Esophagus muscularis mucosa (tissue), 4 donors: ENCODE results near the gene RCE1. TPM values are rescaled to one million over a fixed set of nuclear protein-coding genes. Genes with fewer than 3 reads are reported as not detected.
"Not testable (repeated sequence)": the region's sequence is repeated elsewhere in the genome, so short reads cannot be mapped to it uniquely, and the experiment has no call there.

Experiments used
- DNase-seq: peaks from one replicate; pipeline ENCODE4 v3.0.0-alpha.2; 2017; ENCODE audit errors: extremely low spot score
- H3K27ac ChIP-seq, 4 donors: fragments of 200-600 bp; sonication (generic); replicated peaks in 1 of 4; 1 replicate in 3 of 4; 2 replicates in 1 of 4; pipeline ENCODE4 v1.5.1; 2016 to 2019; ENCODE audit warnings: mild to moderate bottlenecking in 1 of 4
- H3K27me3 ChIP-seq, 4 donors: fragments of 200-600 bp; sonication (generic); one replicate each; pipeline versions ENCODE4 v1.5.1 to v1.6.0; 2016 to 2019
- H3K36me3 ChIP-seq, 4 donors: fragments of 200-600 bp; sonication (generic); one replicate each; pipeline ENCODE4 v1.5.1; 2016 to 2019
- H3K4me1 ChIP-seq, 4 donors: fragments of 200-600 bp; sonication (generic); one replicate each; pipeline ENCODE4 v1.5.1; 2016 to 2019
- H3K4me3 ChIP-seq, 4 donors: fragments of 200-600 bp; sonication (generic); 1 replicate in 2 of 4; 2 replicates in 2 of 4; pipeline ENCODE4 v1.5.1; 2016 to 2019; ENCODE audit warnings: mild to moderate bottlenecking in 4 of 4, moderate library complexity in 1 of 4
- H3K9me3 ChIP-seq, 4 donors: fragments of 200-600 bp; sonication (generic); 1 replicate in 3 of 4; 2 replicates in 1 of 4; pipeline ENCODE4 v1.5.1; 2016 to 2019
- CTCF ChIP-seq, 3 experiments: fragments of 200-600 bp in 2 of 3; fragments of 450-650 bp in 1 of 3; sonication (generic) in 2 of 3; IDR thresholded peaks; one replicate each; pipeline ENCODE4 v1.5.1; 2017 to 2019; ENCODE audit warnings: antibody characterized with exemption in 3 of 3, mild to moderate bottlenecking in 2 of 3, moderate library complexity in 1 of 3
- EP300 ChIP-seq: sonication (generic); formaldehyde crosslinking; IDR thresholded peaks from one replicate; pipeline ENCODE4 v1.6.1; 2017; ENCODE audit warnings: antibody characterized with exemption
- POLR2A ChIP-seq: fragments of 450-650 bp; IDR thresholded peaks from one replicate; pipeline ENCODE4 v1.6.1; 2017; ENCODE audit warnings: antibody characterized with exemption, moderate library complexity, mild to moderate bottlenecking, low read depth
- POLR2AphosphoS5 ChIP-seq, 2 donors: sonication (generic); formaldehyde crosslinking; IDR thresholded peaks; one replicate each; pipeline ENCODE4 v1.6.1; 2017; ENCODE audit warnings: antibody characterized with exemption in 2 of 2
- WGBS: methylation state at CpG from one replicate; pipeline ENCODE4 v1.1.5; 2018; 5-methylcytosine and 5-hydroxymethylcytosine counted together
- intact Hi-C: fragments of 100-400 bp; cut with DNase I; formaldehyde crosslinking; loops from one replicate; pipeline ENCODE4 v1.15.1; 2023
- total RNA-seq, 4 donors: library from RNA; depleted of rRNA; stranded (reverse); fragments of >200 nt; gene quantifications; one replicate each; pipeline versions ENCODE4 v1.1.0 to v1.2.1, GENCODE V29; 2016

RCE1 gene
- total RNA-seq, 4 donors from 2014 or later = 8.7 to 18.2 (median 13.0) TPM

- WGBS = 91% methylated on average over 4 of the region's 4 CpGs
- no peaks in the 10 kb centered on the region for H3K9me3 ChIP-seq
- TF ChIP-seq EP300 (no peak), CTCF (IDR thresholded peaks at IDR 0.05) (no peak), POLR2A (no peak), POLR2AphosphoS5 (IDR thresholded peaks at IDR 0.05) (no peak)
- DNase-seq = no peak
- no peaks in the 10 kb centered on the region for H3K4me1 ChIP-seq
- H3K27ac ChIP-seq = no peak overlapping the region
- peaks cover 0 to 6% (median 2%) of the 10 kb centered on the region in 4 donors for H3K36me3 ChIP-seq
- H3K27me3 ChIP-seq = no peaks in the 10 kb centered on the region
- H3K4me3 ChIP-seq = no peak overlapping the region
- intact Hi-C loops = no loop called here
Observed at GRCh38 chr11:66823700-66824099, 19.5 kb upstream of the RCE1 start.

- H3K4me3 ChIP-seq, H3K27me3 ChIP-seq, DNase-seq, H3K27ac ChIP-seq, H3K9me3 ChIP-seq, H3K4me1 ChIP-seq, intact Hi-C loops: not testable (repeated sequence)
- WGBS = 97% methylated on average over 3 of the region's 4 CpGs
- H3K36me3 ChIP-seq = peaks cover 0 to 13% (median 2%) of the 10 kb centered on the region in 4 donors
Observed at GRCh38 chr11:66824573-66824972, 18.7 kb upstream of the RCE1 start.

GRCh38 chr11:66834539-66834845, 8.7 kb upstream of the RCE1 start:
- no peak for DNase-seq
- intact Hi-C loops = no loop called here
- no peak overlapping the region for H3K27ac ChIP-seq
- TF ChIP-seq CTCF (IDR thresholded peaks at IDR 0.05) (no peak), EP300 (no peak), POLR2AphosphoS5 (IDR thresholded peaks at IDR 0.05) (no peak), POLR2A (no peak)
- no peaks in the 10 kb centered on the region for H3K27me3 ChIP-seq
- 56% methylated on average over 4 of the region's 4 CpGs for WGBS
- H3K36me3 ChIP-seq = peaks cover 0 to 20% (median 3%) of the 10 kb centered on the region in 4 donors
- H3K9me3 ChIP-seq = no peaks in the 10 kb centered on the region
- peaks cover 0 to 5% (median 0%) of the 10 kb centered on the region in 4 donors for H3K4me1 ChIP-seq
- no peak overlapping the region for H3K4me3 ChIP-seq

GRCh38 chr11:66834943-66835342, 8.3 kb upstream of the RCE1 start:
- peaks cover 0 to 5% (median under 1%) of the 10 kb centered on the region in 4 donors for H3K4me1 ChIP-seq
- WGBS = 82% methylated on average over 5 of the region's 5 CpGs
- intact Hi-C loops = no loop called here
- no peak overlapping the region for H3K27ac ChIP-seq
- no peak for DNase-seq
- H3K36me3 ChIP-seq = peaks cover 0 to 23% (median 3%) of the 10 kb centered on the region in 4 donors
- H3K4me3 ChIP-seq = no peak overlapping the region
- H3K9me3 ChIP-seq = no peaks in the 10 kb centered on the region
- no peaks in the 10 kb centered on the region for H3K27me3 ChIP-seq
- TF ChIP-seq POLR2A (no peak), CTCF (IDR thresholded peaks at IDR 0.05) (no peak), POLR2AphosphoS5 (IDR thresholded peaks at IDR 0.05) (no peak), EP300 (no peak)

- H3K27me3 ChIP-seq = no peaks in the 10 kb centered on the region
- no peak for TF ChIP-seq POLR2AphosphoS5 (IDR thresholded peaks at IDR 0.05)
- TF ChIP-seq EP300 = no peak
- TF ChIP-seq CTCF (IDR thresholded peaks at IDR 0.05) = no peak
- H3K27ac ChIP-seq = no peak overlapping the region
- intact Hi-C loops = no loop called here
- H3K36me3 ChIP-seq = peaks cover 0 to 25% (median 3%) of the 10 kb centered on the region in 4 donors
- peaks cover 0 to 10% (median 6%) of the 10 kb centered on the region in 4 donors for H3K4me1 ChIP-seq
- no peak overlapping the region for H3K4me3 ChIP-seq
- no peaks in the 10 kb centered on the region for H3K9me3 ChIP-seq
- 86% methylated on average over 12 of the region's 12 CpGs for whole genome bisulfite sequencing
- no peak for DNase-seq
Observed at GRCh38 chr11:66835768-66836405, 7.4 kb upstream of the RCE1 start.
